ENCODE results near the gene MAML3. TPM values are rescaled to one million over a fixed set of nuclear protein-coding genes. Genes with fewer than 3 reads are reported as not detected.

The MAML3 gene
- total RNA-seq, 1 donor from 2014 or later: 13.9 TPM

- DNase-seq (ENCODE audit: low spot score): peak; percentile 38
These were observed 82.2 kb downstream of the MAML3 start for GRCh38 chr4:140071806-140072205.

DNA sequence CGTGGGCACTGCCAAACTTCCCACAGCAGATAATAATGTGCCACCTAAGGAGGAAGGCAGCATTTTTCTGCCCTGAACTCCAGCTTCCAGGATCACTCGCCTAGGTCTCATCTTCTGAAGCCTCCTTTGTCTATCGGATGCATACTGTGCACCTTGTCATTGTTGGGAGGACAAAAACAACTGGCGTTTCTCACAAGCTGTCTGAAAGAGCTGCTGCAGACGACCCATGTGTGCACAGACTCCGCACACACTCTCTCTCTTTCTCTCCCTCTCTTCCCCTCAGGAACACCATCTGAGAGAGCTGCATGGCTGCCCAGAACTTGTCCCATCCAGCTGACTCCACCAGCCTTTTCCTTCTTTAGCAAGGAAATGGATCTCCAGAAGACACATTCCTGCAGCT is 83.0 kb downstream of the MAML3 start:
- no peak for DNase-seq (ENCODE audit: low spot score)

GRCh38 chr4:140070366-140070765 is 83.6 kb downstream of the MAML3 start:
- DNase-seq (ENCODE audit: low spot score): no peak

DNA sequence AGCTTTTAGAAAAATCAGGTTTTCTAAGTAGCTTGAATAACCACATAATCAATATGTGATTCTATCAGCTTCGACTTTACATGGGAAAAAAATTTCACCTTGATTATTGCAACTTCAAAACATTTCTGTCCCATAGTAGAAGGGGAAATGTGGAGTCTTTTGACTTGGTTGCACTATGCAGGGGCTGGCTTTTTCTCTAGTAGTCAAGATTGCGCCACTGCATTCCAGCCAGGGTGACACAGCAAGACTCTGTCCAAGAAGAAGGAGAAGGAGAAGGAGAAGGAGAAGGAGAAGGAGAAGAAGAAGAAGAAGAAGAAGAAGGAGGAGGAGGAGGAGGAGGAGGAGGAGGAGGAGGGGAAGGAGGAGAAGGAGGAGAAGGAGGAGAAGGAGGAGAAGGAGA is 84.9 kb downstream of the MAML3 start:
- DNase-seq (ENCODE audit: low spot score): no peak

- DNase-seq (ENCODE audit: low spot score): no peak
These were observed 85.7 kb downstream of the MAML3 start for GRCh38 chr4:140068271-140068670.

GRCh38 chr4:140066031-140066930 is 87.7 kb downstream of the MAML3 start:
- no peak for DNase-seq (ENCODE audit: low spot score)

DNA sequence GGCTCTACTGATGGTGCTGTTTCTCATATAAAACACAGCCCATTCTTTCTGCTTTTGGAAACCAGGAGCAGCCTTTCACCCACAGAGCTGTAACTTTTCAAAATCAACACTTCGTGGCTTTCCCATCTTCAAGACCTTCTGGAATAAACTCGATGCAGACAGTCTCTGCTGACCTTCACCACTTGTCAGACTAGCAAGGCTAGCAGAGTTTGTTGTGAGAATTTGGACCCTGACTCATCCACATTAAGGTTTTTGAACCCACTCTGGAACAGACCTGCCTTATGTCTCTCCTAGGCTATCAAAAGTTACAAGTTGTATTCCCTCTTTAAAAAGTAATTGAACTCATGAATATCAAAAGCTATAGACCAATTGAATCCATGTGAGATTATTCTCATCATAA is 88.6 kb downstream of the MAML3 start:
- DNase-seq (ENCODE audit: low spot score): no peak

- no peak for DNase-seq (ENCODE audit: low spot score)
These were observed 92.2 kb downstream of the MAML3 start for GRCh38 chr4:140061659-140062289.

DNA sequence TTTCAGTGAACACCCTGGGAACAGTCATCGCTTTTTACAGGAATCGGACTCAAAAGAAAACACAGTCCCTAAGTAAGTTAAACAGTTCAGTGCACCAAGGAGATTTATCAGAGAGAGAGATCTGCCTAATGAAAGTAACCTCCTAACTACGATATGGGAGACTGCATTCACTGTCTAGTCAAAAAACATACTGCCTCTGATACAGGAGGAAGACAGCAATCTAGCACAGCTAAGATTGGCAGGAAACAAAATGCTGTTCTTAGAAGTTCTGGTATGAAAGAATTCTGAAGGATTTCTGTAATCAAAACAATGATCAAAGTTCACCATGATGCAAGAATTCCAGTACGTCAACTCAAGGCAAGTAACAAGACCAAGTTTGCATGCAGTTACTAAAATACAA is 92.8 kb downstream of the MAML3 start:
- DNase-seq (ENCODE audit: low spot score): no peak

DNA sequence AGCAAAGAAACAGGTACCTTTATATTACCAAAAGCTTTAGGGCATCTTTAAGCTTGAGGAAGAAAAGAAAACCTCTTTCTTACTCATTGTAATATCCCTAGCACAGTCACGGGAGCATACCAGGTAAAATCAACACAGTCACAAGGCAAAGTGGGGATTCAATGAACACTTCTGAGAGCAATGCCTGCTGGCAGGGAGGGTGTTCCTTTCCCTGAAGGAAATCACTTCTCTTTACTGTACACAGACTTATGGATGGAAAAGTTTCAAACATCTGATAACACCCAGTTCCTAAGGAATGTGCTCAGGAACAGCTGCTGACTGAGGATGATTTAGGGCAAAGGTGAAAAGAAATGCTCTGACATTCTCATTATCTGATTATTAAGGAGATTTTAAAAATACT is 94.8 kb downstream of the MAML3 start:
- no peak for DNase-seq (ENCODE audit: low spot score)

DNA sequence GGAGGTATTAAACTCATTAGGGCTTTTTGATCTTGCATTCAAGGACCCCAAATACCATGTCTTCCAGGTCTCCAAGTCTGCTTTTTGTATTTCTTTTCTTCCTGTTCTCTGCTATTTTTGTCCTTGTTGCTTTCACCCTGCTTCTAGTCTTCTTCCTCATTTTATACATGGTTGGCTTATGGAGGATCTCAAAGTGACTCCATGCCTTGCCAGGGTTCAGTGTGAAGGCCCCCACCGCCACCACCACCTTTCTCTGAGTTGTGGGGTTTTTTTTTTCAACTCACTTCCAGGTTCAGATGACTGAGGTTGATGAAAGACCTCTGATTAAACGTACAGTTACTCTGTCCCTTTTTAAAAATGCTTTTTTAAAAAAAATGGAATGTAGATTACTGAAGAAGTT is 96.3 kb downstream of the MAML3 start:
- no peak for DNase-seq (ENCODE audit: low spot score)

- DNase-seq (ENCODE audit: low spot score): no peak
These were observed 98.0 kb downstream of the MAML3 start for GRCh38 chr4:140056015-140056414.

DNA sequence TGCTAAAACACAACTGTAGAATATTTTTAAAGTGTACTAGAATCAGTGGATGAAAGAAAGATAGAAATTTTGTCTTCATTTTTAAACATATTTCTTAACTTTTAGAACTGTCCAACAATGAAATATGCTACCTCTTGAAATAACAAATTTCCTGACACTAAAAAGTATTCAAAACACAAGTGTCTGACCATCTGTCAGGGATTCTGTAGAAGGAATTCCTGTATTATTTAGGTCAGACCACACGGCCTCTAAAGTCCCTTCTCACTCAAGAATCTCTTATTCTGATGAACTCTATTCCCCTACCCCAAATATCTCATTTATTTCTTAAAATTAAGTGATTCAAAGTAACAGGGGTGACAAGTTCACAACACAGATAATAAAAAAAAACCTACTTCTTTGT is 99.1 kb downstream of the MAML3 start:
- no peak for DNase-seq (ENCODE audit: low spot score)

DNA sequence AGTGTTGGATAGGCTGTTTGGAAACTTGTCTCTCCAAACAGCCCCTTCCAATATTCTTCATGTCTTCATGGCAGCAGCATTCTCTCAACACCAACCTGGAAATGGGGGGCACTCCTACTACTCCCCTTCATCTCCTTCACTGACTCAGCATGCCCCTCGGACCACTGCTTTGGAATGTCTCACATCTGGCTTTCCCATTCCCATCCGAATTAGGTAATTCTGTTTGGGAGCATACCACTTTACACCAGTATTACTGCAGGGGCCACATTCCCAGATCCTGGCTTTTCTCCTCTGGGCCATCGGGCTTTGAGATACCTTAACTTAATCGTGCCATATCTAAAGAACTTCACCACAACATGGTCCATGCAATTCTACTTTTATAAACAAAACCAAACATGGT is 100.8 kb downstream of the MAML3 start:
- no peak for DNase-seq (ENCODE audit: low spot score)

GRCh38 chr4:140052050-140052449 is 101.9 kb downstream of the MAML3 start:
- peak; percentile 45 for DNase-seq (ENCODE audit: low spot score)

GRCh38 chr4:140049849-140050637 is 103.9 kb downstream of the MAML3 start:
- no peak for DNase-seq (ENCODE audit: low spot score)

DNA sequence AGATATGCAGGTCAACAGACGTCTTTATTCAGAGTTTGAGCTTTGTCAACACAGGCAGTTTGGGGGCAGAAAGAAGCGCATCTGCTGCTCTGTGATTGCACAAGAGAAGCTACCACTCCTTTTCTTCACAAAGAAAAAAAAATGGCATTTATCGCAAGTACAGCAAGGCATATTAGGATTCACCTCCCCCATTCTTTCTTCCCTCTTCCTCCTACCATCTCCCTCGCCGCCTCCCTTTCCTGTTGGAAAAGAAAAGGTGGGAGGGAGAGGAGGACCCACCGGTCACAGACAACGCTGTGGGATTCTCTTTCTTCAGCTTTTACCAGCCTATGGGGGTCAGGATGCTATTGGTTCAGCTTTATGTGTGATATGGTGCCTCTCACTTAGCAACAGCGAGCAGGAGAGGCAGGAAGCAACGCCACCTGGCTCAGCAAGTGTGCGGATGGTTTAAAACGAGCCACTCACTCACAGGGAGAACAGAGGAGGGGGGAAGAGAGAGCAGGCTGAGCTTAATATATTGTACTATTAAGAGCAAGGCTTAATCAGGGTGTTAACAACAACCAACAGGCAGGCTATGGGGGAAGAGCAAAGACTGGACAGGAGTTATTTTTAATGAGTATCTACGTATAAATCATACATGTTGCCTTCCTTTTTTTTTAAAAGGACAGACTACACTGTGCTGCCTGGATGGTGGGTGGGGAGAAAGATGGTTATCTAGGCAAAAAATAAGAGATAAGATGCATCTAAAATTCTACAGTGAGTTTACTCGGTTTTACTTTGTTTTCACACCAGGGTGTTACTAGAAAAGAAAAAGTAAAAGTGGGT is 104.7 kb downstream of the MAML3 start:
- DNase-seq (ENCODE audit: low spot score): peak; percentile 58

- DNase-seq (ENCODE audit: low spot score): no peak
These were observed 105.5 kb downstream of the MAML3 start for GRCh38 chr4:140048419-140048995.

DNA sequence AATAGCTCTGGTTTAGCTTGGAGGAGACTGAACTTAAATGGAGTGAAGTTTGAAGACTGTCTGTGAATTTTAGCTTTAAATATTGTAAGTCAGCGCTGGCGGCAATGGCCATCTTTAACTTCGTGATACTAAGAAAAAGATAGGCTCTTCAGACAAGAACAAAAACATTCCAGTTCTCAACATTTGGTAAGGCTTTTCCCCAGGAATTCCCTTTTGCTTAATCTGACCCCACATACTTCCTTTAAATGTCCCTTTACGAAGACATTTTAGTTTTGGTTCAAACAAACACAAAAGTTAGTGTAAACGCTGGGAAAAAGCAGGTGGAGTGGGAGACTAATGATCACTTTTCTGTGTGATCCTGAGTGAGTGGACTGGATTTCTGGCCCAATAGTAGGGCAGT is 106.2 kb downstream of the MAML3 start:
- DNase-seq (ENCODE audit: low spot score): no peak

- peak; percentile 16 for DNase-seq (ENCODE audit: low spot score)
These were observed 106.9 kb downstream of the MAML3 start for GRCh38 chr4:140047017-140047640.

DNA sequence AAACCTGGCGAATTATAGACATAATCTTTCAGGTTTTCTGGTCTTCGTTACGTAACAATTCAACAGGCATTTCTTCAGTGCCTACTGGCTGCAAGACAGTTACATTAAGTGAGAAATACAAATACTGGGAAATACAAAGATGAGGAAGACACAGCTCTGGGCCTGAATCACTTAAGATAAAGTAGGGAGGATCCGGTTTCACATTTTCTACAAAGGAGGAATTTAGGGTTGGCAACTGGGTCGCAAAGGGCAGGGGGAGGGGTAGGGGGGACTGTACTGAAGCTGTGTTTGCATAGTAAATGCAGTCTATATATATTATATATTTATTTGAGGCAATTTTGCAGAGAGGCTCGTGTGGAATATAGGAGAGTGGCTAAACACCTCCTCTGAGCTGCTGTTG is 107.4 kb downstream of the MAML3 start:
- DNase-seq (ENCODE audit: low spot score): no peak
